ENCODE results near the gene CLDN14. TPM values are rescaled to one million over a fixed set of nuclear protein-coding genes. Genes with fewer than 3 reads are reported as not detected.

Gene CLDN14
- total RNA-seq, 1 donor from 2014 or later, result not detected

- H3K27me3 ChIP-seq, result no peaks in the 10 kb centered on the region
- no peak for DNase-seq (ENCODE audit: extremely low spot score in 2 of 2)
- H3K27ac ChIP-seq, result no peak overlapping the region
- no peaks in the 10 kb centered on the region for H3K4me1 ChIP-seq
- no peak for TF ChIP-seq POLR2AphosphoS5 (IDR thresholded peaks at IDR 0.05; ENCODE audit: insufficient read depth in 1 of 2, low read depth in 1 of 2)
- no peak for TF ChIP-seq POLR2A (IDR thresholded peaks at IDR 0.05)
- TF ChIP-seq CTCF (IDR thresholded peaks at IDR 0.05), result no peak
- no peaks in the 10 kb centered on the region for H3K36me3 ChIP-seq
- intact Hi-C loops (cut with DNase I), result no loop called here
- no peaks in the 10 kb centered on the region for H3K9me3 ChIP-seq
- H3K4me3 ChIP-seq, result no peak overlapping the region
These were observed 18.5 kb downstream of the CLDN14 start for GRCh38 chr21:36461277-36461917.

DNA sequence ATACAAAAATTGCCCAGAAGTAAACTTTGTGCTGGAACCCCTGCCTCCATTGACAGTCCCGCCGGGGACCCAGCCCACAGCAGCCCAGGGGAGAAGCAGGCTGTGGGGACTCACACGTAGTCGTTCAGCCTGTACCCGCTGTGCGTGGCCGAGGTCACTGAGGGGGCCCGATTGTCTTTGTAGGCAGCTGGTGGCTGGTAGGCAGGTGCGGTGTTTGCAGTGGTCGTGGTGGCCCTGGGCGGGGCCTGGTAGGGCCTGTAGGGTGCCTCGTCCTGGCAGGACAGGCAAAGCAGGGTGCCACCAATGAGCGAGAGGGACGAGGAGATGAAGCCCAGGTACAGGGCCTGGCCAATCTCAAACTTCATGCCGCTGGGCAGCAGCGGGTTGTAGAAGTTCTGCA, 19.1 kb downstream of the CLDN14 start:
- Histone ChIP-seq H3K4me3 (no peak overlapping the region), H3K27me3 (no peaks in the 10 kb centered on the region), H3K4me1 (no peaks in the 10 kb centered on the region), H3K27ac (no peak overlapping the region), H3K9me3 (no peaks in the 10 kb centered on the region), H3K36me3 (no peaks in the 10 kb centered on the region)
- TF ChIP-seq CTCF (IDR thresholded peaks at IDR 0.05) (no peak), POLR2AphosphoS5 (IDR thresholded peaks at IDR 0.05; ENCODE audit: insufficient read depth in 1 of 2, low read depth in 1 of 2) (no peak), POLR2A (IDR thresholded peaks at IDR 0.05) (no peak)
- intact Hi-C loops (cut with DNase I), result no loop called here
- no peak for DNase-seq (ENCODE audit: extremely low spot score in 2 of 2)

DNA sequence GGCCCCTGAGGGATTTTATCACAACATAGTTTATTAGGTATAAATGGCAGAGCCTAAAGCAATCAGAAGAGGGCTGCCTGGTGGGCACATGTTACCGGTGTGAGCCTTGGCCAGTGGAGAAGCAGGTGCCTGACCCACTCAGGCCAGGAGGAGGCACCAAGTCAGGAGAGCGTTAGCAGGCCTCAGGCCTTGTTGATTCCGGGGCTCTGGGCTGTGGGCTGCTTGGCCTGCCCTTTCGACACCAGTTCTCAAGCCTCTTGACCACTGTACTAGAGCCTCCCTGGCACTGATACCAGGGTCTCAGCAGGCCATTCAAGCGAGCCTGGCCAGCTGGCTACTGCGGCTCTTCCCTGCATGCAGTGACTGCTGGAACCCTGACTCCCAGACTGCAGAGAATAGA, 20.8 kb downstream of the CLDN14 start:
- TF ChIP-seq POLR2AphosphoS5 (IDR thresholded peaks at IDR 0.05; ENCODE audit: insufficient read depth in 1 of 2, low read depth in 1 of 2) (no peak), POLR2A (IDR thresholded peaks at IDR 0.05) (no peak), CTCF (IDR thresholded peaks at IDR 0.05) (no peak)
- Histone ChIP-seq H3K4me3 (no peak overlapping the region), H3K27me3 (no peaks in the 10 kb centered on the region), H3K27ac (no peak overlapping the region), H3K36me3 (no peaks in the 10 kb centered on the region), H3K4me1 (no peaks in the 10 kb centered on the region), H3K9me3 (no peaks in the 10 kb centered on the region)
- no peak for DNase-seq (ENCODE audit: extremely low spot score in 2 of 2)
- intact Hi-C loops (cut with DNase I), result no loop called here

- no peaks in the 10 kb centered on the region for H3K4me1 ChIP-seq
- no peak overlapping the region for H3K4me3 ChIP-seq
- no peak for DNase-seq (ENCODE audit: extremely low spot score in 2 of 2)
- no peaks in the 10 kb centered on the region for H3K27me3 ChIP-seq
- TF ChIP-seq POLR2A (IDR thresholded peaks at IDR 0.05) (no peak), POLR2AphosphoS5 (IDR thresholded peaks at IDR 0.05; ENCODE audit: insufficient read depth in 1 of 2, low read depth in 1 of 2) (no peak), CTCF (IDR thresholded peaks at IDR 0.05) (no peak)
- no peak overlapping the region for H3K27ac ChIP-seq
- no peaks in the 10 kb centered on the region for H3K36me3 ChIP-seq
- intact Hi-C loops (cut with DNase I), result no loop called here
- no peaks in the 10 kb centered on the region for H3K9me3 ChIP-seq
These were observed 23.1 kb downstream of the CLDN14 start for GRCh38 chr21:36456729-36457414.

DNA sequence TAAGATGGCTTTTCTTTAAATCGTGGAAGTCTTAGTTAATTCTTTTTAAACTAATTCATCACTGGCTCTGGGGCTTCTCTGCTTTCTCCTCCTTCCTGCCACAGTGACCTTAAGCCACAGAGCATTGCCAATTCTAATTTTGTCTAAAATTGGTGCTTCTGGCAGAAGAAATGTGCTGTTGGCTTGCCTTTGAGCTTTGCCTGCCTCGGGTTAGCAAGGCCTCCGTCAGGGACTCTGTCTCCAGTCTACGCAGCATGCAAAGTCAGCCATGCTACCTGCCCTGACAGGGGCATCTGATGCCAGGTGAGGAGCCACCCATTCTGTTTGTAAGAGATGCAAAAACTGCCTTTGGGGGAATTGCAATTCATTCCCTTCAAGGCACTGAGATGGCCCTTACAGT, 25.2 kb downstream of the CLDN14 start:
- Histone ChIP-seq H3K27ac (no peak overlapping the region), H3K4me1 (no peaks in the 10 kb centered on the region), H3K9me3 (no peaks in the 10 kb centered on the region), H3K36me3 (no peaks in the 10 kb centered on the region), H3K27me3 (no peaks in the 10 kb centered on the region), H3K4me3 (no peak overlapping the region)
- TF ChIP-seq POLR2A (IDR thresholded peaks at IDR 0.05) (no peak), POLR2AphosphoS5 (IDR thresholded peaks at IDR 0.05; ENCODE audit: insufficient read depth in 1 of 2, low read depth in 1 of 2) (no peak)
- intact Hi-C loops (cut with DNase I), result no loop called here
- DNase-seq (ENCODE audit: extremely low spot score in 2 of 2), result no peak
